GM12878 (cell line): ENCODE measurements around the gene SORL1. TPM values are rescaled to one million over a fixed set of nuclear protein-coding genes. Genes with fewer than 3 reads are reported as not detected.

ENCODE experiments used
- CEBPZ ChIP-seq: fragments of 150-350 bp; IDR thresholded peaks from 2 replicates; pipeline ENCODE4 v1.6.1; 2016; ENCODE audit warnings: low read depth, low read length
- NR2C1 ChIP-seq: fragments of 450-650 bp; IDR thresholded peaks from 2 replicates; pipeline ENCODE4 v1.6.1; 2017; ENCODE audit warnings: antibody characterized with exemption, mild to moderate bottlenecking, moderate library complexity
- SKIL ChIP-seq: fragments of 450-650 bp; IDR thresholded peaks from 2 replicates; pipeline ENCODE4 v1.6.1; 2017; ENCODE audit warnings: mild to moderate bottlenecking, low read depth, inconsistent platforms; ENCODE audit not compliant: poor library complexity, severe bottlenecking
- polyA plus RNA-seq, 11 experiments: library from polyadenylated mRNA; depleted of rRNA in 4 of 11; unstranded in 6 of 11; stranded (reverse) in 5 of 11; fragments of >200 nt; fragmentation: Nextera tagmentation in 4 of 11; fragmentation: Illumina TruSeq in 1 of 11; extraction: Ambion mirVana in 4 of 11; extraction: Trizol in 1 of 11; gene quantifications; 1 replicate in 1 of 11; 2 replicates in 10 of 11; pipeline versions ENCODE4 v1.2.1 to v1.2.3, GENCODE V29; 2011 to 2016; ENCODE audit warnings: inconsistent platforms in 2 of 11, missing spikeins in 2 of 11, low read depth in 1 of 11
- total RNA-seq, 4 experiments: library from RNA; depleted of rRNA in 3 of 4; stranded (reverse); fragments of >200 nt in 3 of 4; fragmentation: Illumina TruSeq in 1 of 4; extraction: Trizol in 1 of 4; gene quantifications; 2 replicates each; pipeline versions ENCODE4 v1.2.1 to v1.2.3, GENCODE V29; 2013 to 2021

Gene SORL1
- total and polyA plus RNA-seq, 10 of the 15 experiments (the other 5 are each of a cell fraction or from before 2014, with no cell fraction given), result 20.2 to 107 (median 59.9) TPM

GRCh38 chr11:121482231-121483129, 30.4 kb downstream of the SORL1 start (continued):
- TF ChIP-seq CEBPZ, result no peak
- TF ChIP-seq NR2C1, result no peak
- peak; percentile 58 for TF ChIP-seq SKIL
